Right lobe of liver (tissue), 4 donors: Measurements from ENCODE around the gene UNKL.

Experiments
- POLR2A ChIP-seq: fragments of 450-650 bp; IDR thresholded peaks from one replicate; pipeline ENCODE4 v1.6.1; 2017; ENCODE audit warnings: antibody characterized with exemption, mild to moderate bottlenecking
- TF ChIP-seq, protein P1 (sequence below), 4 donors: fragments of 200-600 bp in 3 of 4; fragments of 450-650 bp in 1 of 4; IDR thresholded peaks; one replicate each; pipeline versions ENCODE4 v1.5.1 to v1.8.0; 2016 to 2022; ENCODE audit warnings: antibody characterized with exemption in 4 of 4, mild to moderate bottlenecking in 2 of 4
- donor health status: DM: no; HTN: no; CAD: no.
- donor health status: DM: no; HTN: no; CAD: no.
- donor health status: DM: no; HTN: yes; CAD: no.

DNA sequence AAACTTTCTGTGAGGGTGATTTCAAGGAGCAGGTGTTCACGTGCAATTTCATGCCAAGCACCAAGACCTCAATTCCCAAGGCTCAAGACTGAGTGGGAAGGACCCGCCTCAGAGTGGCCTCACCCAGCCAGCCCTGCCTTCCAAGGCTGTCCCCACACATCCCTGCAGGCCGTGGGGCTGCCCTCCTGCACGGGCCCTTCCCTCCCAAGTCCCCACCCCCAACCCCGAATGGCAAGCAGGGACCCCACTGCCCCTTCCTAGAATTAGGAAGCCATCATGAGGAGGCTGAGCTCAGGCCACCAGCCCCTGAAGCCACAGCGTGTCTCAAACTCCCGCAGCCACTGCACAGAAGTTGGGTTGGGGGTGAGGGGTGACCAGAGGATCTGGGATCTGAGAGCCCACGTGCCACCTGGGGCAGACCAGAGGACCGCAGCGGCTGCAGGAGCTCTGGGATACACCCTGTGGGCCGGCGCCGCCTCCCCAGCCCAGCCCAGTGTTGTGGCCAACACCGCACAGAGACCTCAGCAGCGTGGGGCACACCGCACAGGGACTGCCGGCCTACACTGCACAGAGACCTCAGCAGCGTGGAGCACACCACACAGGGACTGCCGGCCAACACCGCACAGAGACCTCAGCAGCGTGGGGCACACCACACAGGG lies 42.1 kb downstream of the UNKL start:
- no peak for TF ChIP-seq POLR2A
- TF ChIP-seq, protein P1, sequence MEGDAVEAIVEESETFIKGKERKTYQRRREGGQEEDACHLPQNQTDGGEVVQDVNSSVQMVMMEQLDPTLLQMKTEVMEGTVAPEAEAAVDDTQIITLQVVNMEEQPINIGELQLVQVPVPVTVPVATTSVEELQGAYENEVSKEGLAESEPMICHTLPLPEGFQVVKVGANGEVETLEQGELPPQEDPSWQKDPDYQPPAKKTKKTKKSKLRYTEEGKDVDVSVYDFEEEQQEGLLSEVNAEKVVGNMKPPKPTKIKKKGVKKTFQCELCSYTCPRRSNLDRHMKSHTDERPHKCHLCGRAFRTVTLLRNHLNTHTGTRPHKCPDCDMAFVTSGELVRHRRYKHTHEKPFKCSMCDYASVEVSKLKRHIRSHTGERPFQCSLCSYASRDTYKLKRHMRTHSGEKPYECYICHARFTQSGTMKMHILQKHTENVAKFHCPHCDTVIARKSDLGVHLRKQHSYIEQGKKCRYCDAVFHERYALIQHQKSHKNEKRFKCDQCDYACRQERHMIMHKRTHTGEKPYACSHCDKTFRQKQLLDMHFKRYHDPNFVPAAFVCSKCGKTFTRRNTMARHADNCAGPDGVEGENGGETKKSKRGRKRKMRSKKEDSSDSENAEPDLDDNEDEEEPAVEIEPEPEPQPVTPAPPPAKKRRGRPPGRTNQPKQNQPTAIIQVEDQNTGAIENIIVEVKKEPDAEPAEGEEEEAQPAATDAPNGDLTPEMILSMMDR (IDR thresholded peaks at IDR 0.05): no peak
